Tibial nerve (tissue), 4 donors: ENCODE data around the gene SRGAP3. TPM values are rescaled to one million over a fixed set of nuclear protein-coding genes. Genes with fewer than 3 reads are reported as not detected.

Experiments
- DNase-seq, 2 donors: peaks; one replicate each; pipeline ENCODE4 v3.0.0-alpha.2; 2019; ENCODE audit warnings: low spot score in 2 of 2
- H3K27ac ChIP-seq, 4 donors: fragments of 200-600 bp; sonication (generic) in 3 of 4; one replicate each; pipeline ENCODE4 v1.5.1; 2017 to 2019; ENCODE audit warnings: mild to moderate bottlenecking in 1 of 4
- H3K27me3 ChIP-seq, 2 donors: fragments of 200-600 bp; sonication (generic) in 1 of 2; one replicate each; pipeline versions ENCODE4 v1.5.1 to v1.6.0; 2017 to 2019
- H3K36me3 ChIP-seq, 3 donors: fragments of 200-600 bp; sonication (generic); one replicate each; pipeline ENCODE4 v1.5.1; 2018 to 2019
- H3K4me1 ChIP-seq, 4 donors: fragments of 200-600 bp; sonication (generic) in 3 of 4; one replicate each; pipeline ENCODE4 v1.5.1; 2017 to 2019
- H3K4me3 ChIP-seq, 4 donors: fragments of 200-600 bp; sonication (generic) in 3 of 4; one replicate each; pipeline ENCODE4 v1.5.1; 2017 to 2019; ENCODE audit warnings: mild to moderate bottlenecking in 1 of 4, moderate library complexity in 1 of 4
- H3K9me3 ChIP-seq, 4 donors: fragments of 200-600 bp; sonication (generic) in 3 of 4; one replicate each; pipeline ENCODE4 v1.5.1; 2017 to 2019
- EP300 ChIP-seq, 2 donors: sonication (generic); formaldehyde crosslinking; IDR thresholded peaks; one replicate each; pipeline ENCODE4 v1.6.1; 2017; ENCODE audit warnings: antibody characterized with exemption in 2 of 2, mild to moderate bottlenecking in 1 of 2
- POLR2A ChIP-seq, 2 donors: fragments of 450-650 bp; IDR thresholded peaks; one replicate each; pipeline ENCODE4 v1.6.1; 2017; ENCODE audit warnings: antibody characterized with exemption in 2 of 2, mild to moderate bottlenecking in 2 of 2, moderate library complexity in 2 of 2
- WGBS, 2 donors: methylation state at CpG; one replicate each; pipeline ENCODE4 v1.1.5; 2018; 5-methylcytosine and 5-hydroxymethylcytosine counted together
- total RNA-seq, 4 donors: library from RNA; depleted of rRNA; stranded (reverse); fragments of >200 nt; gene quantifications; one replicate each; pipeline ENCODE4 v1.1.0, GENCODE V29; 2016
- TF ChIP-seq, protein P1 (sequence below), 5 experiments: fragments of 200-600 bp in 3 of 5; fragments of 450-650 bp in 2 of 5; sonication (generic) in 3 of 5; IDR thresholded peaks; one replicate each; pipeline ENCODE4 v1.5.1; 2016 to 2019; ENCODE audit warnings: antibody characterized with exemption in 5 of 5, mild to moderate bottlenecking in 3 of 5, moderate library complexity in 2 of 5

Gene SRGAP3
- total RNA-seq, 4 donors from 2014 or later, result 11.7 to 18.0 (median 15.1) TPM

DNA sequence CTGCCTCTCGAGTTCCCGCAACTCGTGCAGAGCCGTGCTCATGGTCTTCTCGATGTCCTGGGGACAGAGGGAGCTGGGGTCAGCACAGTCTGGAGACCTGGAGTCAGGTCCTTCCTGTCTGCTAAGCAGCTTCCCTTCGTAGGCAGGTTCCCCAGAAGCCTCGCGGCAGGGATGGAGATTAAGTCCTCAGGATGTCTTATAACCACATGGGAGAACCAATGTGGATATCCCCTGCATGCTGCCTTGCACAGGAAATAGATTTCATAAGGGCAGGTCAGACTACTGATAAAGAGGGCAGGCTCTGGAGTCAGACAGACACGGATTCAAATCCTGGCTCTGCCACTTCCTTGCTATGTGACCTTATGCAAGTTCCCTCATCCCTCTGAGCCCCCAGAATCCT lies 263.6 kb downstream of the SRGAP3 start:
- Histone ChIP-seq H3K27me3 (no peaks in the 10 kb centered on the region), H3K4me1 (peaks cover 0 to 18% (median 0%) of the 10 kb centered on the region in 4 donors), H3K27ac (no peak overlapping the region), H3K36me3 (peaks cover 0 to 24% (median 0%) of the 10 kb centered on the region in 3 donors), H3K9me3 (no peaks in the 10 kb centered on the region), H3K4me3 (no peak overlapping the region)
- TF ChIP-seq, protein P1, sequence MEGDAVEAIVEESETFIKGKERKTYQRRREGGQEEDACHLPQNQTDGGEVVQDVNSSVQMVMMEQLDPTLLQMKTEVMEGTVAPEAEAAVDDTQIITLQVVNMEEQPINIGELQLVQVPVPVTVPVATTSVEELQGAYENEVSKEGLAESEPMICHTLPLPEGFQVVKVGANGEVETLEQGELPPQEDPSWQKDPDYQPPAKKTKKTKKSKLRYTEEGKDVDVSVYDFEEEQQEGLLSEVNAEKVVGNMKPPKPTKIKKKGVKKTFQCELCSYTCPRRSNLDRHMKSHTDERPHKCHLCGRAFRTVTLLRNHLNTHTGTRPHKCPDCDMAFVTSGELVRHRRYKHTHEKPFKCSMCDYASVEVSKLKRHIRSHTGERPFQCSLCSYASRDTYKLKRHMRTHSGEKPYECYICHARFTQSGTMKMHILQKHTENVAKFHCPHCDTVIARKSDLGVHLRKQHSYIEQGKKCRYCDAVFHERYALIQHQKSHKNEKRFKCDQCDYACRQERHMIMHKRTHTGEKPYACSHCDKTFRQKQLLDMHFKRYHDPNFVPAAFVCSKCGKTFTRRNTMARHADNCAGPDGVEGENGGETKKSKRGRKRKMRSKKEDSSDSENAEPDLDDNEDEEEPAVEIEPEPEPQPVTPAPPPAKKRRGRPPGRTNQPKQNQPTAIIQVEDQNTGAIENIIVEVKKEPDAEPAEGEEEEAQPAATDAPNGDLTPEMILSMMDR (IDR thresholded peaks at IDR 0.05), result no peak
- TF ChIP-seq EP300 (IDR thresholded peaks at IDR 0.05), result no peak
- TF ChIP-seq POLR2A (IDR thresholded peaks at IDR 0.05), result no peak
- DNase-seq, result no peak
- WGBS, 2 donors, result 83 to 91% methylated on average over 7 to 9 of the region's 9 CpGs

DNA sequence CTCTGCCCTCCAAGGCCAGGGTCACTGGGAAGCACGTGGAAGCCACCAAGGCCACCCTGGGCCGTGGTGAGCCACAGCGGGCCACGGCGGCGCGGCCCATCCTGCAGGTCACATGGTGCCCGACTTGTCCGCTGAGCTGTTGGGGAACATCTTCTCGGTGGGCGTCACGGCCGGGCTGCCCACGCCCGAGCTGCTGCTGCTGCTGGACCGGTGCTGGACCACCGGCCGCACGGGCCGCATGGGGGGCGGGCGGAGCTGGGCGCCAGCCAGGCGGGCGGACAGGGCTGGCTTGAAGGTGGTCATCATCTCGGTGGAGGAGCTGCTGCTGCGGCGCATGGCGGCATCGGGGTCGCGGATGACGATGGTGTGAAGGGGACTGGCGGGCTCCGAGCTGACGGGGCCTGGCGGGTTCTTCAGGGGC lies 264.0 kb downstream of the SRGAP3 start:
- Histone ChIP-seq H3K4me1 (peaks cover 0 to 18% (median 0%) of the 10 kb centered on the region in 4 donors), H3K27me3 (no peaks in the 10 kb centered on the region), H3K4me3 (no peak overlapping the region), H3K27ac (no peak overlapping the region), H3K36me3 (peaks cover 0 to 19% (median 0%) of the 10 kb centered on the region in 3 donors), H3K9me3 (no peaks in the 10 kb centered on the region)
- 94 to 98% methylated on average over 23 to 27 of the region's 37 CpGs for WGBS, 2 donors
- no peak for DNase-seq
- TF ChIP-seq POLR2A (IDR thresholded peaks at IDR 0.05) (no peak), EP300 (IDR thresholded peaks at IDR 0.05) (no peak)
- TF ChIP-seq, protein P1 (IDR thresholded peaks at IDR 0.05), result no peak

DNA sequence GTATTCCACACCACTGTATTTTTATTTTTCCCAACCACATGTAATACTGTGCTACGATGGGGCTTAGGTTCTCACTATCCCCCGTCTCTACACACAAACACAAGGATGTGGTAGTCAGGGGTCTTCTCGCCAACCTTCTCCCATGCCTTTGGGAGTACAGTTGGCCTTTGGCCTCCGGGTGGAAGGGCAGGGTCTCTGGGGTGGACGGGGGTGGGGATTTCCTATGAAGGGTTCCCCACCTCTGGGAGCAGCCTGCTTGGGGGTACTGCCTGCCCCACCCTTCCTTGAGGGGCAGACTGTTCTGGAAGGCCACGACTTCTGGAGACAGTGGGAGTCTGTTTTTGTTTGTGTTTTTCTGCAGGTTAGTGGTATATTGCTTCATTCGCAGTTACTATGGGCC lies 264.9 kb downstream of the SRGAP3 start:
- no peak for DNase-seq
- H3K27ac ChIP-seq, result no peak overlapping the region
- H3K4me3 ChIP-seq, result no peak overlapping the region
- H3K36me3 ChIP-seq, result peaks cover 0 to 12% (median 0%) of the 10 kb centered on the region in 3 donors
- WGBS, 2 donors, result 76 to 77% methylated on average over 7 of the region's 7 CpGs
- peaks cover 0 to 18% (median 0%) of the 10 kb centered on the region in 4 donors for H3K4me1 ChIP-seq
- H3K9me3 ChIP-seq, result peaks cover 0 to 3% (median 0%) of the 10 kb centered on the region in 4 donors
- H3K27me3 ChIP-seq, result no peaks in the 10 kb centered on the region
- TF ChIP-seq EP300 (IDR thresholded peaks at IDR 0.05) (no peak), POLR2A (IDR thresholded peaks at IDR 0.05) (no peak)
- TF ChIP-seq, protein P1 (IDR thresholded peaks at IDR 0.05), result no peak

DNA sequence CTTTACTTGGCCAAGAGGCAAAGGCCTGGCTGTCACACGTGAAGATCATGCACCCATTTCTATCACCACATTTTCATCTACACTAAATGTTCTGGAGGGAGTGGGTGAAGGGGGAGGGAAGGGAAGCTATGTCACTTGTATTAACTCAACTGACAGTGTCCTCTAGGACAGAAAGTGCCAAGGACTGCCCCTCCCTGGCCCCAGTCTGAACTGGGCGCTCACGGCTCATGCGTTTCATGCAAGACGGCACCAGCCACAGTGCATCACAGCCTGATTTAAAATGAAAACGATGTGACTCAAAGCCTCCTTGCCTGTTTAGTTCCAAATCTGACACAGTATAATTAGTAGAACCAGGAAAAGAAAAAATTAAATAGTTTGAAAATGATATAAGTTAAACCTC lies 265.4 kb downstream of the SRGAP3 start:
- no peak for DNase-seq
- Histone ChIP-seq H3K27ac (no peak overlapping the region), H3K27me3 (no peaks in the 10 kb centered on the region), H3K36me3 (peaks cover 0 to 12% (median 0%) of the 10 kb centered on the region in 3 donors), H3K9me3 (peaks cover 0 to 7% (median 0%) of the 10 kb centered on the region in 4 donors), H3K4me1 (peaks cover 0 to 18% (median 0%) of the 10 kb centered on the region in 4 donors), H3K4me3 (no peak overlapping the region)
- 85 to 89% methylated on average over 6 of the region's 6 CpGs for WGBS, 2 donors
- TF ChIP-seq POLR2A (IDR thresholded peaks at IDR 0.05), result no peak
- TF ChIP-seq, protein P1 (IDR thresholded peaks at IDR 0.05), result no peak
- TF ChIP-seq EP300 (IDR thresholded peaks at IDR 0.05), result no peak

DNA sequence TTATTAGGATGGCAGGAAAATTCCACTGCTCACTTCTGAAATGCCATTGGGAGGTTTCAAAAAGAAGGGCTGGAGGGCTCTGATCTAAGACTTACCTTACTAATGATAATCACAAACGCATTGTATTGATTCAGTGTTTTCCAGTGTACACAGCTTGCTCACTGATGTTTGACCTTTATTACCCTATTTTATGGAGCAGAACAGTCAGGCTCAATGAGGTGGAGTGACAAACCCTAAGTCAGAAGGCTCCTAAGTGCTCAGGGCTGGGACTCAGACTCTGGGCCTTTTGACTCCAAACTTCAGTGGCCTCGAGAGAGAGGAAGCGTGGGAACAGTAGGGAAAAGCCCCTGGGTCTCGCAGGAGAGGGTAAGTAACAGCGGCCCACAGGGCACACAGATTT lies 265.9 kb downstream of the SRGAP3 start:
- no peaks in the 10 kb centered on the region for H3K27me3 ChIP-seq
- no peak overlapping the region for H3K4me3 ChIP-seq
- 91 to 92% methylated on average over 5 of the region's 5 CpGs for WGBS, 2 donors
- TF ChIP-seq, protein P1 (IDR thresholded peaks at IDR 0.05), result no peak
- TF ChIP-seq POLR2A (IDR thresholded peaks at IDR 0.05) (no peak), EP300 (IDR thresholded peaks at IDR 0.05) (no peak)
- H3K4me1 ChIP-seq, result peaks cover 0 to 18% (median 0%) of the 10 kb centered on the region in 4 donors
- no peak overlapping the region for H3K27ac ChIP-seq
- H3K36me3 ChIP-seq, result peaks cover 0 to 12% (median 0%) of the 10 kb centered on the region in 3 donors
- peaks cover 0 to 8% (median 0%) of the 10 kb centered on the region in 4 donors for H3K9me3 ChIP-seq
- DNase-seq, result no peak
